ENCODE measurements around the gene ACD.

ACD gene

DNA sequence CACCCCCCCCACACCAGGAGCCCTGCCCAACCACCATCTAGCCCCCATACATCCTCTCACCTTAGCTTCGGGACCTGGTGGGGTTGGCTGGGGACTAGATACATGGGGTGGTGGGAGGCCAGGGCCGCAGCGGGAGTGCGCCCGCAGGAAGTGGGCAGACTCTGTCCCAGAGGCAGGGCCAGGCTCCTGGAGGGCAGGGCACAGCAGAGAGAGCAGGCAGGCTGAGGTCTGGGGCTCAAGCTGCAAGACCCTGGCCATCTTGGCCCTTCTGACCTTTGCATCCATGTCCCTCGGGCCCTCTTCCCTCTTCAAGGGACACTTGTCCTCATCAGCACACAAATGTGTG is 3.8 kb upstream of the ACD start:
- H3K9me3 ChIP-seq, result no peaks in the 10 kb centered on the region
- peaks cover 8% of the 10 kb centered on the region for H3K27me3 ChIP-seq
- no peak overlapping the region for H3K27ac ChIP-seq
- TF ChIP-seq, protein P1, sequence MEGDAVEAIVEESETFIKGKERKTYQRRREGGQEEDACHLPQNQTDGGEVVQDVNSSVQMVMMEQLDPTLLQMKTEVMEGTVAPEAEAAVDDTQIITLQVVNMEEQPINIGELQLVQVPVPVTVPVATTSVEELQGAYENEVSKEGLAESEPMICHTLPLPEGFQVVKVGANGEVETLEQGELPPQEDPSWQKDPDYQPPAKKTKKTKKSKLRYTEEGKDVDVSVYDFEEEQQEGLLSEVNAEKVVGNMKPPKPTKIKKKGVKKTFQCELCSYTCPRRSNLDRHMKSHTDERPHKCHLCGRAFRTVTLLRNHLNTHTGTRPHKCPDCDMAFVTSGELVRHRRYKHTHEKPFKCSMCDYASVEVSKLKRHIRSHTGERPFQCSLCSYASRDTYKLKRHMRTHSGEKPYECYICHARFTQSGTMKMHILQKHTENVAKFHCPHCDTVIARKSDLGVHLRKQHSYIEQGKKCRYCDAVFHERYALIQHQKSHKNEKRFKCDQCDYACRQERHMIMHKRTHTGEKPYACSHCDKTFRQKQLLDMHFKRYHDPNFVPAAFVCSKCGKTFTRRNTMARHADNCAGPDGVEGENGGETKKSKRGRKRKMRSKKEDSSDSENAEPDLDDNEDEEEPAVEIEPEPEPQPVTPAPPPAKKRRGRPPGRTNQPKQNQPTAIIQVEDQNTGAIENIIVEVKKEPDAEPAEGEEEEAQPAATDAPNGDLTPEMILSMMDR (IDR thresholded peaks at IDR 0.05), result no peak
- H3K4me3 ChIP-seq (ENCODE audit: low read depth in 1 of 2, low read length in 1 of 2), result no peak overlapping the region
- peaks cover 50 to 53% of the 10 kb centered on the region in 2 experiments for H3K4me1 ChIP-seq (ENCODE audit: control insufficient read depth in 1 of 2, insufficient read depth in 1 of 2, low read depth in 1 of 2, low read length in 1 of 2)
- H3K36me3 ChIP-seq, result peaks cover 6% of the 10 kb centered on the region

DNA sequence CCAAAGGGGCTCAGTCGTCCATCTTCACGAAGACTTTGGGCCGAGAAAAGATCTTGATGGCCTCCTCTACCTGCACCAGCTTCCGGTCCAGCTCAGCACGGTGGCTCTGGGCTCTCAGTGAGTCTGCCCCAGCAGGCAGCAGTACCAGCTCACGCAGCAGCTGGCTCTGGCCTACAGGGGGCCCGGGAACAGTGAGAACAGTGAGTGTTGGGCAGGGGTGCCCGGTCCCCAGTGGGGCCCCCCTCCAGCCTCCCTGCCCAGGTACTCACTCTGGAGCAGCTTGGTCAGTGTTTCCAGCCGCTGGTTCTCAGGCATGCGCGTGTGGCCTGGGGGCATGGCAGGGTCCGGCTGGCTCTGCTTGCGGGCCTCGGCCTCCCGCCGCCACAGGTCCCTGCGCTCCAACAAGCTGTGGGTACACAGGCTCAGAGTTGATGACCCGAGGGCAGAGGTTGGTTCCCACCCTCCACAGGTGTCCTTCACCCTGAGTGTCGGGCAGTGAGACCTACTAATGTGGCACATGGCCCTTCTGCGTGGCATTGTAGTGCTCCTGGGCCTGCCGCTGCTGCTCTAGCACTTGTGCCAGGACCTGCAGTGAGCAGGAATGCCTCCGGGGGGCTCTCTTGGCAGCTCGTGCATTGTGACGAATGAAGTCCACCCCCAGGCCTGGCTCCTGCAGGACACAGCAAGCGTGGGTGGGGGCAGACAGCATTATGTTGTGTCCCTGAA is 3.3 kb upstream of the ACD start:
- TF ChIP-seq, protein P1 (IDR thresholded peaks at IDR 0.05), result no peak
- Histone ChIP-seq H3K27me3 (peaks cover 8% of the 10 kb centered on the region), H3K36me3 (peaks cover 7% of the 10 kb centered on the region), H3K4me1 (ENCODE audit: control insufficient read depth in 1 of 2, insufficient read depth in 1 of 2, low read depth in 1 of 2, low read length in 1 of 2) (peaks cover 49 to 51% of the 10 kb centered on the region in 2 experiments), H3K9me3 (no peaks in the 10 kb centered on the region), H3K27ac (no peak overlapping the region), H3K4me3 (ENCODE audit: low read depth in 1 of 2, low read length in 1 of 2) (no peak overlapping the region)

DNA sequence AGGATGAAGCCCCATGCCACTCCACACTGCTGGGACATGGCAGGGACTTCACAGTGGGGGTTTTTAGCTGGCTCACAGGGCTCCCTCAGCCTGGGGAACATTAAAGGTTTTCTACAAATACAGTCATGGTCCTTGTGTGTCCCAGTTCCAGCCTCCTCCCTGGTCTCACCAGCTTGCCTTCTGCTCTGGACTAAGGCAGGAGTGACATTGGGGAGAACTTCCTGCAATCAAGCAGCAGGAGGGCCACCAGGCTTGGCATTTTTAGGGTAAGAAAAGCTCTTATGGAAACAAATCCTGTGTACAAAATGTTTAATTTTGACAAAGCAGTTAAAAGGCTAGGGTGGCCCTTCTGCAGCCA is 2.6 kb upstream of the ACD start:
- no peak overlapping the region for H3K4me3 ChIP-seq (ENCODE audit: low read depth in 1 of 2, low read length in 1 of 2)
- peaks cover 42 to 44% of the 10 kb centered on the region in 2 experiments for H3K4me1 ChIP-seq (ENCODE audit: control insufficient read depth in 1 of 2, insufficient read depth in 1 of 2, low read depth in 1 of 2, low read length in 1 of 2)
- no peaks in the 10 kb centered on the region for H3K9me3 ChIP-seq
- TF ChIP-seq, protein P1 (IDR thresholded peaks at IDR 0.05), result no peak
- peaks cover 8% of the 10 kb centered on the region for H3K27me3 ChIP-seq
- no peak overlapping the region for H3K27ac ChIP-seq
- H3K36me3 ChIP-seq, result peaks cover 14% of the 10 kb centered on the region

DNA sequence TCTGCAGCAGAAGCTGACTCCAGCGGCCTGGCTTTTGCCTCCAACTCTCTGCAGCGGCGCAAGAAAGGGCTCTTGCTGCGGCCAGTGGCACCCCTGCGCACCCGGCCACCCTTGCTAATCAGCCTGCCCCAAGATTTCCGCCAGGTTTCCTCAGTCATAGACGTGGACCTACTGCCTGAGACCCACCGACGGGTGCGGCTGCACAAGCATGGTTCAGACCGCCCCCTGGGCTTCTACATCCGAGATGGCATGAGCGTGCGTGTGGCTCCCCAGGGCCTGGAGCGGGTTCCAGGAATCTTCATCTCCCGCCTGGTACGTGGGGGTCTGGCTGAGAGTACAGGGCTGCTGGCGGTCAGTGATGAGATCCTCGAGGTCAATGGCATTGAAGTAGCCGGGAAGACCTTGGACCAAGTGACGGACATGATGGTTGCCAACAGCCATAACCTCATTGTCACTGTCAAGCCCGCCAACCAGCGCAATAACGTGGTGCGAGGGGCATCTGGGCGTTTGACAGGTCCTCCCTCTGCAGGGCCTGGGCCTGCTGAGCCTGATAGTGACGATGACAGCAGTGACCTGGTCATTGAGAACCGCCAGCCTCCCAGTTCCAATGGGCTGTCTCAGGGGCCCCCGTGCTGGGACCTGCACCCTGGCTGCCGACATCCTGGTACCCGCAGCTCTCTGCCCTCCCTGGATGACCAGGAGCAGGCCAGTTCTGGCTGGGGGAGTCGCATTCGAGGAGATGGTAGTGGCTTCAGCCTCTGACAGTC is 2.0 kb upstream of the ACD start:
- Histone ChIP-seq H3K9me3 (no peaks in the 10 kb centered on the region), H3K4me3 (ENCODE audit: low read depth in 1 of 2, low read length in 1 of 2) (peak overlapping the region in 1 of 2 experiments; percentile 99), H3K4me1 (ENCODE audit: control insufficient read depth in 1 of 2, insufficient read depth in 1 of 2, low read depth in 1 of 2, low read length in 1 of 2) (peaks cover 36 to 39% of the 10 kb centered on the region in 2 experiments), H3K36me3 (peaks cover 18% of the 10 kb centered on the region), H3K27ac (no peak overlapping the region), H3K27me3 (peaks cover 8% of the 10 kb centered on the region)
- TF ChIP-seq, protein P1 (IDR thresholded peaks at IDR 0.05), result no peak

GRCh38 chr16:67661101-67661761 is 1.2 kb upstream of the ACD start:
- H3K9me3 ChIP-seq, result no peaks in the 10 kb centered on the region
- H3K27ac ChIP-seq, result peak overlapping the region; percentile 95
- peaks cover 23% of the 10 kb centered on the region for H3K36me3 ChIP-seq
- TF ChIP-seq, protein P1 (IDR thresholded peaks at IDR 0.05), result no peak
- peaks cover 8% of the 10 kb centered on the region for H3K27me3 ChIP-seq
- H3K4me3 ChIP-seq (ENCODE audit: low read depth in 1 of 2, low read length in 1 of 2), result peak overlapping the region; percentile 93 to 99
- H3K4me1 ChIP-seq (ENCODE audit: control insufficient read depth in 1 of 2, insufficient read depth in 1 of 2, low read depth in 1 of 2, low read length in 1 of 2), result peaks cover 30 to 35% of the 10 kb centered on the region in 2 experiments

All from neutrophil (primary cell).